ENCODE measurements around the gene PTHLH.

The PTHLH gene

DNA sequence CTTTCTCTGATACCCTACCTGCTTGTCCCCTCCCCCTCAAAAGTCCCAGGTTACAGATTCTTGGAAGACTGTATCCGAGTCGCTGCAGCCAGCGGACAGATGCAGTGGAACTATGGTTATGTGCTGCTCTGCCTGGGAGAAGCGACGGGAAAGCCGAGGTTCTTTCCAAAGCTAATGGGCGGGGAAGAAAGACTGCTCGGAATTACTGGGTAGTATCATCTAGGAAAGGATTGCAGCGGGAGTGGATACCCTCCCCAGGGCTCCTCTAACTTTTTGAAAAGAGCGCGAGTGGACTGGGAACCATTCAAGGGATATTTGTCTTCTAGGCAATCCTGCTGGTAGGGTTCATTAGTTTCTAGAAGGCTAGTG lies 1.4 kb downstream of the PTHLH start:
- Histone ChIP-seq H4K8ac (ENCODE audit: low read depth, low read length) (peak overlapping the region; percentile 13), H4K91ac (ENCODE audit: low read depth, low read length) (peak overlapping the region; percentile 11), H2BK5ac (ENCODE audit: low read depth, low read length, poor library complexity) (no peak overlapping the region), H3K79me1 (ENCODE audit: low read length) (peaks cover 13% of the 10 kb centered on the region), H3K27me3 (ENCODE audit: insufficient read depth, low read length) (peaks cover 50% of the 10 kb centered on the region), H3K36me3 (ENCODE audit: control insufficient read depth in 1 of 2, insufficient read depth in 2 of 2, low read length in 2 of 2) (no peaks in the 10 kb centered on the region), H3K18ac (ENCODE audit: low read length) (no peak overlapping the region), H3K9ac (ENCODE audit: low read length) (no peak overlapping the region), H3K9me3 (ENCODE audit: insufficient read depth, low read depth, low read length) (peaks cover 2% of the 10 kb centered on the region), H3K79me2 (ENCODE audit: control insufficient read depth, insufficient read depth, low read length, poor library complexity) (no peaks in the 10 kb centered on the region), H2BK12ac (ENCODE audit: low read length) (no peak overlapping the region), H2BK120ac (ENCODE audit: insufficient read depth, low read length, poor library complexity) (no peak overlapping the region), H2AK5ac (ENCODE audit: low read length) (no peak overlapping the region), H3K4me2 (ENCODE audit: low read length) (peak overlapping the region; percentile 94), H3K23ac (ENCODE audit: low read length) (no peak overlapping the region), H3K4ac (ENCODE audit: low read depth, low read length) (no peak overlapping the region), H3K27ac (ENCODE audit: low read depth, low read length) (no peak overlapping the region), H2AFZ (ENCODE audit: insufficient read depth, low read length, poor library complexity) (no peak overlapping the region), H3K4me1 (ENCODE audit: control insufficient read depth in 1 of 2, insufficient read depth in 2 of 2, low read length in 2 of 2) (peaks cover 13 to 20% of the 10 kb centered on the region in 2 experiments), H3K14ac (ENCODE audit: low read length) (no peak overlapping the region), H4K12ac (ENCODE audit: low read depth, low read length) (no peak overlapping the region), H3K4me3 (ENCODE audit: low read depth, low read length) (peak overlapping the region; percentile 25)
- no CpG with 5 or more reads among the region's 11 CpGs for WGBS (ENCODE audit: extremely low coverage, insufficient coverage, insufficient read length)
- peak; percentile 79 to 90 for DNase-seq

DNA sequence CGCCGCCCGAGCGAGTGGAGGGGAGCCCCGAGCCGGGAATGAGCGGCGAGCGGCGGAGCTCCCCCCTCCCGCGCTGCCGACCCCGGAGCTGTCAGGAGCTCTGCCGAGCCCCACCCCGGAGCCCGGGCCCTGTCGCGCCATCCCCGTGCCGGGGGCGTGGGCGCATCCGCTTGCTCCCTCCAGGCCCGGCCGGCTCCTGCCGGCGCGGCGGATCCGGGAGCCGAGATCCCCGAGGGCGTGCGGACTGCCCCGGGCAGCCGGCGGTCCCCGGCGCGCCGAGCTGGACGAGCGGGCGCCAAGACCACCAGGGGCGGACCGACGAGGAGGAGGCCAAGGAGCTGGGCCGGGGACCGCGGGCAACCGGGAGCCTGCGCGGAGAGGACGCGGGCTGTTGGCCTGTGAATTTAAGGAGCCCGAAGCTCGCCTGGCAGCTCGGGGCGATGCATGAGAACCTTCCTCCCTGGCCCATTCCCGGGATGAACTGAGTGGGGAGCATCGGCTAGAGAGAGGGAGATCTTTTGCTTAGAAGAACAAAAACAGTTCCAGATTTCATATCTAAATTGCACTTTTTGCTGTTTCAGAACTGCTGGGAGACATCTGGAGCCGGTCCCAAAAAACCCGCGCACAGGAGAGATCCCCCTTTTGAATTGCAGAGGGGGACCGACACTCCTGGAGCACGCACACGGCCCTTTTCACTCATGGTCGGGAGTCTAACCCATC lies 2.0 kb downstream of the PTHLH start:
- H2AFZ ChIP-seq (ENCODE audit: insufficient read depth, low read length, poor library complexity), result no peak overlapping the region
- no peak overlapping the region for H2BK5ac ChIP-seq (ENCODE audit: low read depth, low read length, poor library complexity)
- peak; percentile 12 to 32 for DNase-seq
- H2BK12ac ChIP-seq (ENCODE audit: low read length), result no peak overlapping the region
- peaks cover 13% of the 10 kb centered on the region for H3K79me1 ChIP-seq (ENCODE audit: low read length)
- H3K9ac ChIP-seq (ENCODE audit: low read length), result no peak overlapping the region
- no peaks in the 10 kb centered on the region for H3K79me2 ChIP-seq (ENCODE audit: control insufficient read depth, insufficient read depth, low read length, poor library complexity)
- H2BK120ac ChIP-seq (ENCODE audit: insufficient read depth, low read length, poor library complexity), result peak overlapping the region; percentile 56
- H2AK5ac ChIP-seq (ENCODE audit: low read length), result no peak overlapping the region
- peaks cover 2% of the 10 kb centered on the region for H3K9me3 ChIP-seq (ENCODE audit: insufficient read depth, low read depth, low read length)
- no CpG with 5 or more reads among the region's 69 CpGs for WGBS (ENCODE audit: extremely low coverage, insufficient coverage, insufficient read length)
- H3K27me3 ChIP-seq (ENCODE audit: insufficient read depth, low read length), result peaks cover 48% of the 10 kb centered on the region
- peak overlapping the region; percentile 0 for H4K12ac ChIP-seq (ENCODE audit: low read depth, low read length)
- no peak overlapping the region for H3K4ac ChIP-seq (ENCODE audit: low read depth, low read length)
- H3K23ac ChIP-seq (ENCODE audit: low read length), result no peak overlapping the region
- H3K36me3 ChIP-seq (ENCODE audit: control insufficient read depth in 1 of 2, insufficient read depth in 2 of 2, low read length in 2 of 2), result no peaks in the 10 kb centered on the region
- H3K4me2 ChIP-seq (ENCODE audit: low read length), result peak overlapping the region; percentile 94
- peaks cover 13 to 18% of the 10 kb centered on the region in 2 experiments for H3K4me1 ChIP-seq (ENCODE audit: control insufficient read depth in 1 of 2, insufficient read depth in 2 of 2, low read length in 2 of 2)
- H4K91ac ChIP-seq (ENCODE audit: low read depth, low read length), result peak overlapping the region; percentile 11
- H3K14ac ChIP-seq (ENCODE audit: low read length), result peak overlapping the region; percentile 16
- peak overlapping the region; percentile 61 for H4K8ac ChIP-seq (ENCODE audit: low read depth, low read length)
- peak overlapping the region; percentile 67 for H3K4me3 ChIP-seq (ENCODE audit: low read depth, low read length)
- peak overlapping the region; percentile 15 for H3K27ac ChIP-seq (ENCODE audit: low read depth, low read length)
- H3K18ac ChIP-seq (ENCODE audit: low read length), result peak overlapping the region; percentile 12

DNA sequence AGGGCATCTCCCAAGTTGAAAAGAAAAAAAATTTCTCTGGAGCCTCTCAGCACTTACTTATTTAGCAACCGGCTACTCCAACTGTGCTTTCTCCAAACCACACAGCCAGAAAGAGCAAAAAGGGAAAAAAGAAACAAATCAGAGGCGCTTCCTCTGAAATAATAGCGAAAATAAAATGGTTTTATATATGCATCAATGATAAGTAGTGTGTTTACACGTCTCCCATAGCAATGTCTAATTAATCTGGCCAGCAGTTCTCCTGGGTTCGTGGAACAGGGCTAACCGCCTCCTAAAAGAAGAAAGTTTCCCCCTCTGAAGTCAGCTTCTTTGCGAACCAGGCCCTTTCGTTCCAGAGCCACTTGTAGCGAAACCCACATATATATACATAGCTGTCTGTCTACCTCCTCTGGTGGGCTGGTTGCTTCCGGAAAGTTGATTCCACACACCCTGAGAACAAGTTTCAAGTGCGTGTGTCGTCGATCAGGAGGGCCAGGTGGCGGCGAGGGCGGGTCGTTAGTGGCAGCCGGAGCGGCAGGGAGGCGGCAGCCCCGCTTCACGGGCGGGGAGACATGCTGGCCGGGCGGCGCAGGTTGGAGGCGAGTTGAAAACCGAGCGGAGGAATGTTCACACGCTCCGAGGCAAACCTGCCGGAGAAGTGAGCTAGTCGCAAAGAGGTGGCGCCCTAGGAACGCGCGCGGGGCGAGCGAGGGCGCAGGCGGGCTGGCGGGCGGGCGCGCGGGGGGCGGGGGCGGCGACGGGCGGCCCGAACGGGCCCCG lies 2.7 kb downstream of the PTHLH start:
- Histone ChIP-seq H3K36me3 (ENCODE audit: control insufficient read depth in 1 of 2, insufficient read depth in 2 of 2, low read length in 2 of 2) (no peaks in the 10 kb centered on the region), H4K12ac (ENCODE audit: low read depth, low read length) (no peak overlapping the region), H2BK5ac (ENCODE audit: low read depth, low read length, poor library complexity) (no peak overlapping the region), H4K8ac (ENCODE audit: low read depth, low read length) (no peak overlapping the region), H2BK120ac (ENCODE audit: insufficient read depth, low read length, poor library complexity) (no peak overlapping the region), H3K4me2 (ENCODE audit: low read length) (peak overlapping the region; percentile 94), H3K27me3 (ENCODE audit: insufficient read depth, low read length) (peaks cover 41% of the 10 kb centered on the region), H3K18ac (ENCODE audit: low read length) (no peak overlapping the region), H3K4ac (ENCODE audit: low read depth, low read length) (no peak overlapping the region), H3K79me2 (ENCODE audit: control insufficient read depth, insufficient read depth, low read length, poor library complexity) (no peaks in the 10 kb centered on the region), H3K9me3 (ENCODE audit: insufficient read depth, low read depth, low read length) (peaks cover 2% of the 10 kb centered on the region), H3K79me1 (ENCODE audit: low read length) (peaks cover 13% of the 10 kb centered on the region), H3K27ac (ENCODE audit: low read depth, low read length) (peak overlapping the region; percentile 15), H3K4me3 (ENCODE audit: low read depth, low read length) (peak overlapping the region; percentile 72), H2AFZ (ENCODE audit: insufficient read depth, low read length, poor library complexity) (peak overlapping the region; percentile 75), H4K91ac (ENCODE audit: low read depth, low read length) (peak overlapping the region; percentile 28), H3K14ac (ENCODE audit: low read length) (peak overlapping the region; percentile 48), H2AK5ac (ENCODE audit: low read length) (no peak overlapping the region), H3K9ac (ENCODE audit: low read length) (no peak overlapping the region), H2BK12ac (ENCODE audit: low read length) (peak overlapping the region; percentile 30), H3K23ac (ENCODE audit: low read length) (no peak overlapping the region), H3K4me1 (ENCODE audit: control insufficient read depth in 1 of 2, insufficient read depth in 2 of 2, low read length in 2 of 2) (peaks cover 9 to 14% of the 10 kb centered on the region in 2 experiments)
- WGBS (ENCODE audit: extremely low coverage, insufficient coverage, insufficient read length), result no CpG with 5 or more reads among the region's 55 CpGs
- peak; percentile 75 to 78 for DNase-seq

DNA sequence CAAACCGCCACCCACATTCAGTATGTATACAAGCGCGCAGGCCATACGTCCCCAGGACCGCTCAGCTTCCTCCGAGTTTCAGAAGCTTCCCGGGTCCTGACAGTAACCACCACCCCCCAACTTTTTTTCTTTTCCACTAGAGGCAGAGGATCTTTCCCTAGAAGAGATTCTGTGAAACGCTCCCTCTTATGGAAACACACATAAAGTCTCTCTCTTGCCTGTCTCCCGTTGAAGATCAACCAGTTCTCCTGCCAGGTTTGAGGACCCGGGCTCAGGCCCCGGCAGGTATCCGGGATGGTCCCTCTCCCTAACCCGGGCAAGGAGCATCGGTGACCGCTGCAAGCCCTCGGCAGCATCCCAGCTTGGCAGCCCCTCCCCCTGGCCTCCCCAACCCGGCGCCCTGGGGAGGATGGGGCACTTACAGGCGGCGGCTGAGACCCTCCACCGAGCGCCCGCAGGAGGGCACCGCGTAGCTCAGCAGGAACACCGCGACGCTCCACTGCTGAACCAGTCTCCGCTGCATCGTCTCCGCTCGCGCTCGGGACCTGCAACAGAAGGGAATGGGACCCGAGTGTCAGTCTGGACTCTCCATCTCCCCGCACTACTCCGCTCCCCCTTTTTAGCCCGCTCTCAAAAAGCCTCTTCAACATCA lies 3.4 kb downstream of the PTHLH start:
- H2BK12ac ChIP-seq (ENCODE audit: low read length), result no peak overlapping the region
- H3K9me3 ChIP-seq (ENCODE audit: insufficient read depth, low read depth, low read length), result no peaks in the 10 kb centered on the region
- H4K12ac ChIP-seq (ENCODE audit: low read depth, low read length), result no peak overlapping the region
- H3K27me3 ChIP-seq (ENCODE audit: insufficient read depth, low read length), result peaks cover 34% of the 10 kb centered on the region
- no peak overlapping the region for H3K27ac ChIP-seq (ENCODE audit: low read depth, low read length)
- H3K4ac ChIP-seq (ENCODE audit: low read depth, low read length), result no peak overlapping the region
- no peak for DNase-seq
- no peak overlapping the region for H2AK5ac ChIP-seq (ENCODE audit: low read length)
- peak overlapping the region; percentile 94 for H3K4me2 ChIP-seq (ENCODE audit: low read length)
- H3K9ac ChIP-seq (ENCODE audit: low read length), result no peak overlapping the region
- H2AFZ ChIP-seq (ENCODE audit: insufficient read depth, low read length, poor library complexity), result peak overlapping the region; percentile 10
- H3K23ac ChIP-seq (ENCODE audit: low read length), result no peak overlapping the region
- no peaks in the 10 kb centered on the region for H3K36me3 ChIP-seq (ENCODE audit: control insufficient read depth in 1 of 2, insufficient read depth in 2 of 2, low read length in 2 of 2)
- H4K91ac ChIP-seq (ENCODE audit: low read depth, low read length), result no peak overlapping the region
- H3K79me2 ChIP-seq (ENCODE audit: control insufficient read depth, insufficient read depth, low read length, poor library complexity), result no peaks in the 10 kb centered on the region
- H2BK5ac ChIP-seq (ENCODE audit: low read depth, low read length, poor library complexity), result no peak overlapping the region
- H2BK120ac ChIP-seq (ENCODE audit: insufficient read depth, low read length, poor library complexity), result peak overlapping the region; percentile 79
- H4K8ac ChIP-seq (ENCODE audit: low read depth, low read length), result peak overlapping the region; percentile 52
- H3K4me3 ChIP-seq (ENCODE audit: low read depth, low read length), result peak overlapping the region; percentile 33
- H3K18ac ChIP-seq (ENCODE audit: low read length), result peak overlapping the region; percentile 33
- no CpG with 5 or more reads among the region's 38 CpGs for WGBS (ENCODE audit: extremely low coverage, insufficient coverage, insufficient read length)
- peaks cover 13% of the 10 kb centered on the region for H3K79me1 ChIP-seq (ENCODE audit: low read length)
- H3K4me1 ChIP-seq (ENCODE audit: control insufficient read depth in 1 of 2, insufficient read depth in 2 of 2, low read length in 2 of 2), result peaks cover 6 to 11% of the 10 kb centered on the region in 2 experiments
- H3K14ac ChIP-seq (ENCODE audit: low read length), result peak overlapping the region; percentile 48
